Measurements from ENCODE around the gene THSD7B. TPM values are rescaled to one million over a fixed set of nuclear protein-coding genes. Genes with fewer than 3 reads are reported as not detected.
"Not testable (repeated sequence)": the region's sequence is repeated elsewhere in the genome, so short reads cannot be mapped to it uniquely, and the experiment has no call there.

Gene THSD7B
- total RNA-seq, 1 experiment from 2014 or later = 6.9 TPM

DNA sequence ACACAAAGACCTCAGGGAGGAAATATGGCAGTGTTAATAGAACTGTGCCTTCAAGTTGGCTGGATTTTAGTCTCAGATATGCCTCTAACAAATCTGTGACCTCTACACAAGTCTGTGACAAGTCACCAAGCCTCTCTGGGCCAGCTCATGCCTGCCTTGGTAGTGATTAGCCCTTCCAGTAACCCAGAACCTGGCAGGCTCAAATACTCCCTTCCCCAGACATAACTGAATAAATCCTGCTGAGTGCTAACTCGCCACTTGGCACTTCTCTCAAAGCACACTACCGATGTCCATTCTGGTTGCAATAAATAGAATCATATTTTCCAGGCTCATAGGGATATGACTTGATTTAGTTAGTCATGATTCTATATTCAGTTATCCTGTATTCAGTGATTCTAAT lies 15.3 kb upstream of the THSD7B start:
- POLR2A ChIA-PET = no interaction called here
- no peaks in the 10 kb centered on the region for H3K4me1 Mint-ChIP-seq (ENCODE audit: low read depth, unreplicated experiment)
- CTCF ChIA-PET = no interaction called here
- Histone ChIP-seq H3K27me3 (replicated peaks; ENCODE audit: control insufficient read depth, insufficient read depth, low read length) (no peaks in the 10 kb centered on the region), H3K9me3 (no peaks in the 10 kb centered on the region), H3K4me1 (no peaks in the 10 kb centered on the region), H3K4me3 (ENCODE audit: low read depth, low read length) (no peak overlapping the region), H3K36me3 (ENCODE audit: control insufficient read depth, insufficient read depth, low read length) (no peaks in the 10 kb centered on the region)
- H3K27ac Mint-ChIP-seq (ENCODE audit: unreplicated experiment) = no peak overlapping the region
- no peaks in the 10 kb centered on the region for H3K27me3 Mint-ChIP-seq (ENCODE audit: insufficient read depth, unreplicated experiment)
- no peak for DNase-seq
- BruUV-seq (replicated peaks) = no TSS peak
- no peak overlapping the region for H3K4me3 Mint-ChIP-seq (ENCODE audit: unreplicated experiment)
- no peaks in the 10 kb centered on the region for H3K36me3 Mint-ChIP-seq (ENCODE audit: insufficient read depth, unreplicated experiment)
- TF ChIP-seq CTCF (IDR thresholded peaks at IDR 0.05; ENCODE audit: insufficient read depth in 1 of 2, low read depth in 1 of 2, low read length in 1 of 2, severe bottlenecking in 1 of 2, unreplicated experiment in 1 of 2) = no peak
- H3K9me3 Mint-ChIP-seq (ENCODE audit: unreplicated experiment) = peaks cover 21% of the 10 kb centered on the region
- intact Hi-C loops (cut with micrococcal nuclease; ENCODE audit: unreplicated experiment) = no loop called here

GRCh38 chr2:136751406-136751805 lies 13.9 kb upstream of the THSD7B start:
- no peak overlapping the region for H3K4me3 ChIP-seq (ENCODE audit: low read depth, low read length)
- no peaks in the 10 kb centered on the region for H3K4me1 ChIP-seq
- no peaks in the 10 kb centered on the region for H3K9me3 ChIP-seq
- Mint-ChIP-seq H3K27ac (ENCODE audit: unreplicated experiment) (no peak overlapping the region), H3K9me3 (ENCODE audit: unreplicated experiment) (peaks cover 30% of the 10 kb centered on the region), H3K4me1 (ENCODE audit: low read depth, unreplicated experiment) (no peaks in the 10 kb centered on the region), H3K36me3 (ENCODE audit: insufficient read depth, unreplicated experiment) (no peaks in the 10 kb centered on the region), H3K4me3 (ENCODE audit: unreplicated experiment) (no peak overlapping the region), H3K27me3 (ENCODE audit: insufficient read depth, unreplicated experiment) (no peaks in the 10 kb centered on the region)
- no peak for DNase-seq
- no peak for TF ChIP-seq CTCF (IDR thresholded peaks at IDR 0.05; ENCODE audit: insufficient read depth in 1 of 2, low read depth in 1 of 2, low read length in 1 of 2, severe bottlenecking in 1 of 2, unreplicated experiment in 1 of 2)
- no peaks in the 10 kb centered on the region for H3K36me3 ChIP-seq (ENCODE audit: control insufficient read depth, insufficient read depth, low read length)
- no TSS peak for BruUV-seq (replicated peaks)
- no peaks in the 10 kb centered on the region for H3K27me3 ChIP-seq (replicated peaks; ENCODE audit: control insufficient read depth, insufficient read depth, low read length)
- ChIA-PET POLR2A (no interaction called here), CTCF (no interaction called here)
- intact Hi-C loops (cut with micrococcal nuclease; ENCODE audit: unreplicated experiment) = no loop called here

DNA sequence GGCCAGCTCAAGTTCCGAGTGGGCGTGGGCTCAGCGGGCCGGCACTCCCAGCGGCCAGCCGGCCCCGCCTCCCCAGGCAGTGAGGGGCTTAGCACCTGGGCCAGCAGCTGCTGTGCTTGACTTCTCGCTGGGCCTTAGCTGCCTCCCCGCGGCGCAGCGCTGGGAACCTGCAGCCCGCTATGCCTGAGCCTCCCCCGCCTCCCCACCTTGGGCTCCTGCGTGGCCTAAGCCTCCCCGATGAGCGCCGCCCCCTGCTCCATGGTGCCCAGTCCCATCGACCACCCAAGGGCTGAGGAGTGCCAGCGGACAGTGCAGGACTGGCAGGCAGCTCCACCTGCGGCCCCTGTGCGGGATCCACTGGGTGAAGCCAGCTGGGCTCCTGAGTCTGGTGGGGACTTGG lies 6.8 kb upstream of the THSD7B start:
- H3K4me3 ChIP-seq (ENCODE audit: low read depth, low read length); intact Hi-C loops (cut with micrococcal nuclease; ENCODE audit: unreplicated experiment); H3K27me3 Mint-ChIP-seq (ENCODE audit: insufficient read depth, unreplicated experiment); H3K36me3 ChIP-seq (ENCODE audit: control insufficient read depth, insufficient read depth, low read length); H3K4me1 ChIP-seq; H3K9me3 ChIP-seq; DNase-seq; H3K4me3 Mint-ChIP-seq (ENCODE audit: unreplicated experiment); H3K27ac Mint-ChIP-seq (ENCODE audit: unreplicated experiment); CTCF ChIA-PET; H3K36me3 Mint-ChIP-seq (ENCODE audit: insufficient read depth, unreplicated experiment); H3K27me3 ChIP-seq (replicated peaks; ENCODE audit: control insufficient read depth, insufficient read depth, low read length); BruUV-seq (replicated peaks); H3K4me1 Mint-ChIP-seq (ENCODE audit: low read depth, unreplicated experiment); POLR2A ChIA-PET: not testable (repeated sequence)
- H3K9me3 Mint-ChIP-seq (ENCODE audit: unreplicated experiment) = peaks cover 48% of the 10 kb centered on the region

All from Caco-2 (cell line).